ENCODE data around the gene CMTM3. TPM values are rescaled to one million over a fixed set of nuclear protein-coding genes. Genes with fewer than 3 reads are reported as not detected.
A peak's percentile ranks its signal among the peaks of the same experiment; 100 is the strongest.
"Not testable (repeated sequence)": the region's sequence is repeated elsewhere in the genome, so short reads cannot be mapped to it uniquely, and the experiment has no call there.

Gene CMTM3
- total and polyA plus RNA-seq, 2 donors: 15.9 to 55.4 TPM

DNA sequence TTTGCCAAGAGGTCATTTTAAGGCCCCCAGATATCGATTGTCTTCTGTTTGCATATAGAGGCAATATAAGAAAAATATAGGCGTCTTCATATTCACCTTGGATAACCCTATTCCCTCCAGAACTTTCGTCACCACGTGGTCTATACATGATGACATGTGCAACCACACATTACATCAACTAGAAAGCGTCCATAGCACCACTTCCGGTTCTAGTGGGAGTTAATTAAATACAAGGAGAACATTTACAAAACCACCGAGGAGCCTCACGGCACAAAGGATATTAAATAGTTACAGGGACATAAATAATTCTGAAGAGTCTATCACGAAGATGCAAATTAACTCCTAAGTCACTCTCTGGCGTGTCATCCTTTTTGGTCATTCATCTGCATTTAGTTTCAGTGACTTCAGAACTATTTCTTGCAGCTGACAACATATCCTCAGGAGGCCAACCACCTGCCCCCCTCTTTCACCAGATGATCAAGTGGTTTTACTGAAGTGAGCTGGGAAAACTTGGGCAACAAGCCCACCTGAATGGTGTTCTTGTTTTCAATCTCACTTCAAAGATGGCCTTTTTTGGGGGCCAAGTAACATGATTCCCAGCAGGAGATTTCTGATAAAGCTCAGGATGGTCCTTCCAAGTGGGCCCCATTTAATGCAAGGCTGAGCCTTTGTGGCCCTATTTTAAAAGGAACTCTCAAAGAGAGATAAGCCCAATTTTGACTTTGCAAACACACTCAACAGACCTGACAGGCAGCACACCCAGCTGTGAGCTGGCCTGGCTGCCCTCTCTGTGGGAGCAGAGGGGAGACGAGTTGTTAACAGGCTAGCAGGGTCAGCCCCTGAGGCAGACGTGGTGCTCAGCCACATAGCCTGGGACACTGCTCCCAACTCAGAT, 15.3 kb downstream of the CMTM3 start:
- WGBS: 89% methylated on average over 12 of the region's 12 CpGs
- DNase-seq (ENCODE audit: low read depth in 6 of 9, low spot score in 9 of 9): no peak
- Histone ChIP-seq H3K4me1 (ENCODE audit: control insufficient read depth in 2 of 2, insufficient read depth in 2 of 2, low read length in 2 of 2) (peaks cover 0 to 13% of the 10 kb centered on the region in 2 donors), H3K27ac (ENCODE audit: low read depth in 1 of 2, low read length in 1 of 2) (peak overlapping the region in 1 of 2 donors; percentile 17), H3K9me3 (ENCODE audit: control insufficient read depth in 2 of 2, insufficient read depth in 1 of 2, low read length in 1 of 2) (no peaks in the 10 kb centered on the region), H3K36me3 (ENCODE audit: control insufficient read depth in 2 of 2, insufficient read depth in 2 of 2, low read length in 1 of 2) (peaks cover 0 to under 1% of the 10 kb centered on the region in 2 donors), H3K4me3 (ENCODE audit: low read length in 2 of 2) (no peak overlapping the region), H3K27me3 (ENCODE audit: control insufficient read depth in 2 of 2, insufficient read depth in 1 of 2, low read length in 1 of 2) (no peaks in the 10 kb centered on the region)

DNA sequence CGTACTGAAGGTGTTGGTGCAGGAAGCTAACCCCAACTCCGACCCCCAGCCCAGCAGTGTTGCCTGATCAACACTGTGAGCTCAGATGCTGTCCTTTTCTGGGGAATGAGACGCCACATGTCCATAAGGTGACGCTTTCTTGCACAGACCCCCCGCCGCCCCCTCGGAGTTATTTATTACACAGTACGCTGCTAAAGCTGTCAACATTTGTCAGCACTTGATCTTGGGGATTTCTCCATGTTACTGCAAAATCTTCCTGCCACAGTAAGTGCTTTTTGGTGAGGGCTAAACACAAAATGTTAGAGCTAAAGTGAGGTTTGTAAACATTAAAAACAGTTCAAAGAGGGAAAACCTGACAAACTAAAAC, 15.9 kb downstream of the CMTM3 start:
- 97% methylated on average over 8 of the region's 8 CpGs for WGBS
- no peaks in the 10 kb centered on the region for H3K27me3 ChIP-seq (ENCODE audit: control insufficient read depth in 2 of 2, insufficient read depth in 1 of 2, low read length in 1 of 2)
- peak overlapping the region in 1 of 2 donors; percentile 17 for H3K27ac ChIP-seq (ENCODE audit: low read depth in 1 of 2, low read length in 1 of 2)
- H3K36me3 ChIP-seq (ENCODE audit: control insufficient read depth in 2 of 2, insufficient read depth in 2 of 2, low read length in 1 of 2): no peaks in the 10 kb centered on the region
- no peak overlapping the region for H3K4me3 ChIP-seq (ENCODE audit: low read length in 2 of 2)
- no peak for DNase-seq (ENCODE audit: low read depth in 6 of 9, low spot score in 9 of 9)
- peaks cover 0 to 13% of the 10 kb centered on the region in 2 donors for H3K4me1 ChIP-seq (ENCODE audit: control insufficient read depth in 2 of 2, insufficient read depth in 2 of 2, low read length in 2 of 2)
- no peaks in the 10 kb centered on the region for H3K9me3 ChIP-seq (ENCODE audit: control insufficient read depth in 2 of 2, insufficient read depth in 1 of 2, low read length in 1 of 2)

DNA sequence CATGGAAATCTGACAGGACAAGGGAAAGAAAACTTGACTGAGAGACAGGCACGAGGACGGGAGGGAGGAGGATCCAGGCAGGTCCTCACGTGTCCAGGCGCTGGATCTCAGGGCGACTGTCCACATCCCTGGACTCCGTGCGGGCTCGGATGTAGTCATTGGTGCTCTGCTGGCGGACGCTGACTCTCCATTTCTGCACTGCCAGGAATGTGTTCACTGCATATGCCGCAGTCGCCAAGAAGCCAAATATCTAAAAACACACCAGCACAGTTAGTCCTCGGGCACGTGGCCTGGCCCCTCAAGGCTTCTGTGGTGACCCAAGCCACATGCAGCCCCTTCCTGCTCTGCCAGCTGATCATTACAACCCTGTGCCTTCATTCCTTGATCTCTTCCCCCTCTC, 17.5 kb downstream of the CMTM3 start:
- no peaks in the 10 kb centered on the region for H3K27me3 ChIP-seq (ENCODE audit: control insufficient read depth in 2 of 2, insufficient read depth in 1 of 2, low read length in 1 of 2)
- H3K4me1 ChIP-seq (ENCODE audit: control insufficient read depth in 2 of 2, insufficient read depth in 2 of 2, low read length in 2 of 2): peaks cover 0 to 13% of the 10 kb centered on the region in 2 donors
- H3K36me3 ChIP-seq (ENCODE audit: control insufficient read depth in 2 of 2, insufficient read depth in 2 of 2, low read length in 1 of 2): no peaks in the 10 kb centered on the region
- no peak overlapping the region for H3K4me3 ChIP-seq (ENCODE audit: low read length in 2 of 2)
- WGBS: 94% methylated on average over 14 of the region's 14 CpGs
- DNase-seq (ENCODE audit: low read depth in 6 of 9, low spot score in 9 of 9): no peak
- no peak overlapping the region for H3K27ac ChIP-seq (ENCODE audit: low read depth in 1 of 2, low read length in 1 of 2)
- no peaks in the 10 kb centered on the region for H3K9me3 ChIP-seq (ENCODE audit: control insufficient read depth in 2 of 2, insufficient read depth in 1 of 2, low read length in 1 of 2)

DNA sequence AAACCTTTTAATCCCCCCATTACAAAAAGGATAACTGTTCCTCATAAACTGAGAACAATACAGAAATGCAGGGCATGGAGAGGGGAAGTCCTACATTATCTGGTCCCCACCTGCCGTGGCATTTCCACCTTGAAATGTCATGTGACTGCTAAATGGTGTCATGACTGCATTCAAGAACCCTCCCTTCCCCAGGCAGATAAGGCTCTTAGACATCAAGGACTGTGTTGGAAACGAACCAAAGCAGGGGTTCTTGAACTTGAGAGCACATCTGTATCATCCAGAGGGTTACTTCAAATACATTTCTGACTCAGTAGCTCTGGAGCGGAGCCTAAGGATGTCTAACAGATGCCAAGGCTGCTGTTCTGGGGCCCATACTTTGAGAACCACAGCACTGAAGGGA, 18.4 kb downstream of the CMTM3 start:
- Histone ChIP-seq H3K36me3 (ENCODE audit: control insufficient read depth in 2 of 2, insufficient read depth in 2 of 2, low read length in 1 of 2) (no peaks in the 10 kb centered on the region), H3K27ac (ENCODE audit: low read depth in 1 of 2, low read length in 1 of 2) (no peak overlapping the region), H3K9me3 (ENCODE audit: control insufficient read depth in 2 of 2, insufficient read depth in 1 of 2, low read length in 1 of 2) (no peaks in the 10 kb centered on the region), H3K4me1 (ENCODE audit: control insufficient read depth in 2 of 2, insufficient read depth in 2 of 2, low read length in 2 of 2) (peaks cover 0 to 11% of the 10 kb centered on the region in 2 donors), H3K27me3 (ENCODE audit: control insufficient read depth in 2 of 2, insufficient read depth in 1 of 2, low read length in 1 of 2) (no peaks in the 10 kb centered on the region), H3K4me3 (ENCODE audit: low read length in 2 of 2) (no peak overlapping the region)
- WGBS: 84% methylated on average over 3 of the region's 3 CpGs
- no peak for DNase-seq (ENCODE audit: low read depth in 6 of 9, low spot score in 9 of 9)

DNA sequence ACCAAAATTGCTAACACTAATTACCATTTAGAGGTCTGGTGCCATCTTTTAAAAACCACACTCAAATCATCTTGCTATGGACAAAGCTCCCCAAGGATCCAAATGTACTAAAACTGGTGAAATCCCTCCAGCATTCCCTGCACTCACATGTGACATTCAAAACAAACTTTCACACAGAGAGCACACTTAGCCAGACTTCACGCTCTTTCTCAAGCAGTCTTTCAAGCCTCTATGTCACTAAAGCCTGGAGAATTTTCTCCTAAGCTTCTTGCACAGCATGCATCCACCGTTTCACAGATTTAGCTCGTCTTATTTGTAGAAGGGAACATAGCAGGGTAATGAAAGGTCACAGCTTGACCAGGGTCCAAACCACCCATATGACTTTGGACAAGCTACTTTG, 19.3 kb downstream of the CMTM3 start:
- H3K27ac ChIP-seq (ENCODE audit: low read depth in 1 of 2, low read length in 1 of 2): no peak overlapping the region
- H3K36me3 ChIP-seq (ENCODE audit: control insufficient read depth in 2 of 2, insufficient read depth in 2 of 2, low read length in 1 of 2): no peaks in the 10 kb centered on the region
- H3K4me3 ChIP-seq (ENCODE audit: low read length in 2 of 2): no peak overlapping the region
- no peaks in the 10 kb centered on the region for H3K9me3 ChIP-seq (ENCODE audit: control insufficient read depth in 2 of 2, insufficient read depth in 1 of 2, low read length in 1 of 2)
- WGBS: 96% methylated on average over 3 of the region's 3 CpGs
- H3K27me3 ChIP-seq (ENCODE audit: control insufficient read depth in 2 of 2, insufficient read depth in 1 of 2, low read length in 1 of 2): no peaks in the 10 kb centered on the region
- no peak for DNase-seq (ENCODE audit: low read depth in 6 of 9, low spot score in 9 of 9)
- peaks cover 0 to 10% of the 10 kb centered on the region in 2 donors for H3K4me1 ChIP-seq (ENCODE audit: control insufficient read depth in 2 of 2, insufficient read depth in 2 of 2, low read length in 2 of 2)

DNA sequence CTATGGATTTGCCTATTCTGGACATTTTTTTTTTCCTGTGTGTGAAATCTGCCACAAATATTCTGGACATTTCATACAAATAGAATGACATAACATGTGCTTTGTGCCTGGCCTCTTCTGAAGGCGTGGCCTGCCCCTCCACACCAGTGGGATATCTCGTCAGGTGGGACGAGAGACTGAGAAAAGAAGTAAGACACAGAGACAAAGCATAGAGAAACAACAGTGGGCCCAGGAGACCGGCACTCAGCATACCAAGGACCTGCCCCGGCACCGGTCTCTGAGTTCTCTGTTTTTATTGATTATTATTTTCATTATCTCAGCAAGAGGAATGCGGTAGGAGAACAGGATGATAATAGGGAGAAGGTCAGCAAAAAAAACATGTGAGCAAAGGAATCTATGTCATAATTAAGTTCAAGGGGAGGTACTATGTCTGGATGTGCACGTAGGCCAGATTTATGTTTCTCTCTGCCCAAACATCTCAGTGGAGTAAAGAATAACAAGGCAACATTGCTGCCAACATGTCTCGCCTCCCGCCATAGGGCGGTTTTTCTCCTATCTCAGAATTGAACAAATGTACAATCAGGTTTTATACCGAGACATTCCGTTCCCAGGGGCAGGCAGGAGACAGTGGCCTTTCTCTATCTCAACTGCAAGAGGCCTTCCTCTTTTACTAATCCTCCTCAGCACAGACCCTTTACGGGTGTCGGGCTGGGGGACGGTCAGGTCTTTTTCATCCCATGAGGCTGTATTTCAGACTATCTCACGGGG, 23.3 kb downstream of the CMTM3 start:
- H3K36me3 ChIP-seq (ENCODE audit: control insufficient read depth in 2 of 2, insufficient read depth in 2 of 2, low read length in 1 of 2); H3K4me3 ChIP-seq (ENCODE audit: low read length in 2 of 2); H3K27me3 ChIP-seq (ENCODE audit: control insufficient read depth in 2 of 2, insufficient read depth in 1 of 2, low read length in 1 of 2); H3K9me3 ChIP-seq (ENCODE audit: control insufficient read depth in 2 of 2, insufficient read depth in 1 of 2, low read length in 1 of 2); H3K4me1 ChIP-seq (ENCODE audit: control insufficient read depth in 2 of 2, insufficient read depth in 2 of 2, low read length in 2 of 2); DNase-seq (ENCODE audit: low read depth in 6 of 9, low spot score in 9 of 9); H3K27ac ChIP-seq (ENCODE audit: low read depth in 1 of 2, low read length in 1 of 2): not testable (repeated sequence)
- 96% methylated on average over 17 of the region's 17 CpGs for WGBS

DNA sequence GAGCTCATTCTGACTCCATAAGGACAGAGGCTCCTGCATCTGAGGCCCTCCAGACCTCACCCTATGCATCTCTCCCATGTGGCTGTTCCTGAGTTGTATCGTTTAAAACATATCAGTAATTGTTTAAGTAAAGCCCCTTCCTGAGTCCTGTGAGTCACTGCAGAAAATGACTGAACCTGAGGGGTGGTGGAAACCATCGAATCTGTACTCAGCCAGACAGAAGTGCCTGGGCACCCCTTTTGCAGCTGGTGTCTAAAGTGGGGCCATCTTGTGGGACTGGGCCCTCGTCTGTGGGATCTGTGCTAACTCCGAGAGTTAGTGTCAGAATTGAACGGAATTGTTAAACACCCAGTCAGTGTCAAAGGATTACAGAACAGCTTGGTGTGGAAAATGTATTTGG, 25.4 kb downstream of the CMTM3 start:
- Histone ChIP-seq H3K4me1 (ENCODE audit: control insufficient read depth in 2 of 2, insufficient read depth in 2 of 2, low read length in 2 of 2) (no peaks in the 10 kb centered on the region), H3K27me3 (ENCODE audit: control insufficient read depth in 2 of 2, insufficient read depth in 1 of 2, low read length in 1 of 2) (no peaks in the 10 kb centered on the region), H3K27ac (ENCODE audit: low read depth in 1 of 2, low read length in 1 of 2) (no peak overlapping the region), H3K9me3 (ENCODE audit: control insufficient read depth in 2 of 2, insufficient read depth in 1 of 2, low read length in 1 of 2) (no peaks in the 10 kb centered on the region), H3K36me3 (ENCODE audit: control insufficient read depth in 2 of 2, insufficient read depth in 2 of 2, low read length in 1 of 2) (no peaks in the 10 kb centered on the region), H3K4me3 (ENCODE audit: low read length in 2 of 2) (no peak overlapping the region)
- WGBS: 98% methylated on average over 5 of the region's 5 CpGs
- no peak for DNase-seq (ENCODE audit: low read depth in 6 of 9, low spot score in 9 of 9)

DNA sequence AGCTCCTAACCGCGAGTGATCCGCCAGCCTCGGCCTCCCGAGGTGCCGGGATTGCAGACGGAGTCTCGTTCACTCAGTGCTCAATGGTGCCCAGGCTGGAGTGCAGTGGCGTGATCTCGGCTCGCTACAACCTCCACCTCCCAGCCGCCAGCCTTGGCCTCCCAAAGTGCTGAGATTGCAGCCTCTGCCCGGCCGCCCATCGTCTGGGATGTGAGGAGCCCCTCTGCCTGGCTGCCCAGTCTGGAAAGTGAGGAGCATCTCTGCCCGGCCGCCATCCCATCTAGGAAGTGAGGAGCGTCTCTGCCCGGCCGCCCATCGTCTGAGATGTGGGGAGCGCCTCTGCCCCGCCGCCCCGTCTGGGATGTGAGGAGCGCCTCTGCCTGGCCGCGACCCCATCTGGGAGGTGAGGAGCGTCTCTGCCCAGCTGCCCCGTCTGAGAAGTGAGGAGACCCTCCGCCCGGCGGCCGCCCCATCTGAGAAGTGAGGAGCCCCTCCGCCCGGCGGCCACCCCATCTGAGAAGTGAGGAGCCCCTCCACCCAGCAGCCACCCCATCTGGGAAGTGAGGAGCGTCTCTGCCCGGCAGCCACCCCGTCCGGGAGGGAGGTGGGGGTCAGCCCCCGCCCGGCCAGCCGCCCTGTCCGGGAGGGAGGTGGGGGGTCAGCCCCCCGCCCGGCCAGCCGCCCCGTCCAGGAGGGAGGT, 26.2 kb downstream of the CMTM3 start:
- not testable (repeated sequence) for H3K36me3 ChIP-seq (ENCODE audit: control insufficient read depth in 2 of 2, insufficient read depth in 2 of 2, low read length in 1 of 2); H3K27me3 ChIP-seq (ENCODE audit: control insufficient read depth in 2 of 2, insufficient read depth in 1 of 2, low read length in 1 of 2)
- 96% methylated on average over 31 of the region's 49 CpGs for WGBS

DNA sequence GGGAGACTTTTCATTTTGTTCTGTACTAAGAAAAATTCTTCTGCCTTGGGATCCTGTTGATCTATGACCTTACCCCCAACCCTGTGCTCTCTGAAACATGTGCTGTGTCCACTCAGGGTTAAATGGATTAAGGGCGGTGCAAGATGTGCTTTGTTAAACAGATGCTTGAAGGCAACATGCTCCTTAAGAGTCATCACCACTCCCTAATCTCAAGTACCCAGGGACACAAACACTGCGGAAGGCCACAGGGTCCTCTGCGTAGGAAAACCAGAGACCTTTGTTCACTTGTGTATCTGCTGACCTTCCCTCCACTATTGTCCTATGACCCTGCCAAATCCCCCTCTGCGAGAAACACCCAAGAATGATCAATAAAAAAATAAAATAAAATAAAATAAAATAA, 27.1 kb downstream of the CMTM3 start:
- DNase-seq (ENCODE audit: low read depth in 6 of 9, low spot score in 9 of 9); H3K27me3 ChIP-seq (ENCODE audit: control insufficient read depth in 2 of 2, insufficient read depth in 1 of 2, low read length in 1 of 2); H3K4me3 ChIP-seq (ENCODE audit: low read length in 2 of 2); H3K4me1 ChIP-seq (ENCODE audit: control insufficient read depth in 2 of 2, insufficient read depth in 2 of 2, low read length in 2 of 2); H3K9me3 ChIP-seq (ENCODE audit: control insufficient read depth in 2 of 2, insufficient read depth in 1 of 2, low read length in 1 of 2); H3K36me3 ChIP-seq (ENCODE audit: control insufficient read depth in 2 of 2, insufficient read depth in 2 of 2, low read length in 1 of 2); H3K27ac ChIP-seq (ENCODE audit: low read depth in 1 of 2, low read length in 1 of 2): not testable (repeated sequence)
- 97% methylated on average over 3 of the region's 4 CpGs for WGBS

More for the DNA sequence above, 26.2 kb downstream of the CMTM3 start:
- not testable (repeated sequence) for DNase-seq (ENCODE audit: low read depth in 6 of 9, low spot score in 9 of 9); H3K4me1 ChIP-seq (ENCODE audit: control insufficient read depth in 2 of 2, insufficient read depth in 2 of 2, low read length in 2 of 2); H3K9me3 ChIP-seq (ENCODE audit: control insufficient read depth in 2 of 2, insufficient read depth in 1 of 2, low read length in 1 of 2); H3K4me3 ChIP-seq (ENCODE audit: low read length in 2 of 2); H3K27ac ChIP-seq (ENCODE audit: low read depth in 1 of 2, low read length in 1 of 2)

All from thymus (tissue), 11 donors.